Posterior vena cava (tissue), 2 donors: ENCODE measurements around the gene MRPL48. TPM values are rescaled to one million over a fixed set of nuclear protein-coding genes. Genes with fewer than 3 reads are reported as not detected.
A peak's percentile ranks its signal among the peaks of the same experiment; 100 is the strongest.
"Not testable (repeated sequence)": the region's sequence is repeated elsewhere in the genome, so short reads cannot be mapped to it uniquely, and the experiment has no call there.

Experiments
- DNase-seq: peaks from one replicate; pipeline ENCODE4 v3.0.0-alpha.2; 2020; ENCODE audit warnings: low spot score
- intact Hi-C, 2 donors: fragments of 100-400 bp; cut with DNase I; formaldehyde crosslinking; loops; one replicate each; pipeline versions ENCODE4 v1.14.1 to v1.14.2; 2022 to 2023
- long read RNA-seq, 2 donors: library from polyadenylated mRNA; unstranded; transcript quantifications; one replicate each; pipeline ENCODE4 v2.0.0, GENCODE V29; 2020 to 2021
- total RNA-seq, 2 donors: library from RNA; stranded (reverse); fragmentation: NEBNext Ultra II Directional; extraction: Animal tissue kit (Norgen Biotek cat#: 25700); gene quantifications; one replicate each; pipeline ENCODE4 v1.2.1, GENCODE V29; 2021
- donor health status: DM: yes; HTN: yes; CAD: no.
- donor health status: DM: yes; HTN: yes; CAD: no.

The MRPL48 gene
- 10 to 100 TPM; 15.8 to 17.1 TPM for total RNA-seq
- long read RNA-seq, donor 1, partial matches to known transcripts: 0 of 2 reads
- long read RNA-seq, donor 1, other reads (novel, unspliced or antisense): 0 of 2 reads
- long read RNA-seq, donor 2, transcript MRPL48-201 (8 exons, 1,536 nt): major isoform, 20 of 27 reads
- long read RNA-seq, donor 2, partial matches to known transcripts: 0 of 27 reads
- long read RNA-seq, donor 2, other reads (novel, unspliced or antisense): 2 of 27 reads

DNA sequence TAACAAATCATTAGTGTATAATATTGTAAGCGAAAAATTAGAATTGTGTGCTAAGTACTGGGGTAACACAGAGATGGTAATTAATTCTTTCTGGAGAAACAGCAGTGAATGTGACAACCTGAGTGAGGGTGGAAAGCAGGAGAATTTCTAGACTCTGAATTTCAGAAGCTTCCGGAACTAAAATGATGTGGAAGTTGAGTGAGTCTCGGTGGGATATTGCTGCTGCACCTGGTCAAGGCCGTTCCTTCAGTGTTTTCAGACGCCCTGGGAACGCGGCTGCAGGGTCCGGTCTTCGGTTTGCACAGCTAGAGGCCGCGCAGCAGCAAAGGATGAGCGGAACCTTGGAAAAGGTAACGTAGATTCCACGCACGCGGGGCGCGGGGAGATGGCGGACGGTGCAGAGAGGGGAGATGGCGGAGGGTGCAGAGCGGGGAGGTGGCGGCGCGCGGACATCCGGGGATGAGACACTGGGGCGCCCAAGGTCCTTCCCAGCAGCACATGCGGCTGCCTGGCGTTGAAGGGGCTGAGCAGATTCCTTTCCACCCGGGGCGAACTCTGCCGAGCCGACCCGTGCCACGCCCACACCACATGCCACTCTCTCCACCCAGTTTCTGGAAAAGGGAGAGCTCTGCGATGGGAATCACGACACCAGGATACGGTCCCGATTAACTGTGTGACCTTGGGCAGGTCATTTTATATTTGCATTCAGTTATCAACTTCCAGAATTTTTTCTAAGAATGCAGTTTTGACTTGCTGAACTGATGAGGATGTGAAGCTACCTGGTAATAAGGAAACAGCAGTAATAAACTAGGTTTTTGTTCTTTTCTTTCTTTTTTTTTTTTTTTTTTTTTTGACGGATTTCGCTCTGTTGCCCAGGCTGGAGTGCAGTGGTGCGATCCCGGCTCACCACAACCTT, at the start of gene MRPL48:
Gene MRPL48, plus strand, starts transcription at position 232 of the 916 bp plus-strand sequence. Its CDS starts 98 bp downstream, at position 330.
- intact Hi-C loops: no loop called here
- peak; percentile 98 for DNase-seq

DNA sequence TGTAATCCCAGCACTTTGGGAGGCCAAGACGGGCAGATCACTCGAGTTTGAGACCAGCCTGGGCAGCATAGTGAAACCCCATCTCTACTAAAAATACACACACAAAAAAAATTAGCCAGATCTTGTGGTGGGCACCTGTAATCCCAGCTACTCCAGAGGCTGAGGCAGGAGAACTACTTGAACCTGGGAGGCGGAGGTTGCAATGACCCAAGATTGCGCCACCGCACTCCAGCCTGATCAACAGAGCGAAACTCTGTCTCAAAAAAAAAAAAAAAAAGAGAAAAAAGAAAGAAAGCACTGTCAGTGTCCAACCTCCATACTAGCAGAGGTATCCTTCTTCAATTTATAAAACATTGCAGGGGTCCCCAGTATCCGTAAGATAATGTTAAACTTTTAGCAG, 44.6 kb upstream of the MRPL48 start:
- intact Hi-C loops: no loop called here
- DNase-seq: no peak

- intact Hi-C loops: no loop called here
- no peak for DNase-seq
Observed at GRCh38 chr11:73746701-73747100, 41.0 kb upstream of the MRPL48 start.

GRCh38 chr11:73747762-73748161, 39.9 kb upstream of the MRPL48 start:
- no peak for DNase-seq
- intact Hi-C loops: no loop called here

GRCh38 chr11:73748300-73748699, 39.4 kb upstream of the MRPL48 start:
- no peak for DNase-seq
- intact Hi-C loops: no loop called here

DNA sequence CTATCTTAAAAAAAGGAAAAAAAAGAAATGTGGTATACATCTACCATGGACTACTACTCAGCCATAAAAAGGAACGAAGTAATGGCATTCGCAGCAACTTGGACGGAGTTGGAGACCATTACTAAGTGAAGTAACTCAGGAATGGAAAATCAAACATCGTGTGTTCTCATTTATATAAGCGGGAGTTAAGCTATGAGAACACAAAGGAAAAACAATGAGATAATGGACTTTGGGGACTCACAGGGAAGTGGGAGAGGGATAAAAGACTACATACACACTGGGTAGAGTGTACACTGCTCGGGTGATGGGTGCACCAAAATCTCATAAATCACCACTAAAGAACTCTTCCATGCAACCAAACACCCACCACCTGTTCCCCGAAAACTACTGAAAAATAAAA, 38.6 kb upstream of the MRPL48 start:
- intact Hi-C loops: no loop called here
- no peak for DNase-seq

DNA sequence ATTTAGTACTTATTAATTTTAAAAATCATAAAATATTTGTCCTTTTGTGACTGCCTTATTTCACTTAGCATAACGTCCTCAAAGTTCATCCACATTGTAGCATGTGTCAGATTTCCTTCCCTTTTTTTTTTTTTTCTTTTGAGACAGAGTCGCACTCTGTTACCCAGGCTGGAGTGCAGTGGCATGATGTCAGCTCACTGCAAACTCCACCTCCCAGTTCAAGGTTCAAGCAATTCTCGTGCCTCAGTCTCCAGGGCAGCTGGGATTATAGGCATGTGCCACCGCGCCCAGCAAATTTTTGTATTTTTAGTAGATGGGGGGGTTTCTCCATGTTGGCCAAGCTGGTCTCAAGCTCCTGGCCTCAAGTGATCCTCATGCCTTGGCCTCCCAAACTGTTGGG, 37.4 kb upstream of the MRPL48 start:
- intact Hi-C loops: no loop called here
- DNase-seq: no peak

- DNase-seq, intact Hi-C loops: not testable (repeated sequence)
Observed at GRCh38 chr11:73750862-73751261, 36.8 kb upstream of the MRPL48 start.

DNA sequence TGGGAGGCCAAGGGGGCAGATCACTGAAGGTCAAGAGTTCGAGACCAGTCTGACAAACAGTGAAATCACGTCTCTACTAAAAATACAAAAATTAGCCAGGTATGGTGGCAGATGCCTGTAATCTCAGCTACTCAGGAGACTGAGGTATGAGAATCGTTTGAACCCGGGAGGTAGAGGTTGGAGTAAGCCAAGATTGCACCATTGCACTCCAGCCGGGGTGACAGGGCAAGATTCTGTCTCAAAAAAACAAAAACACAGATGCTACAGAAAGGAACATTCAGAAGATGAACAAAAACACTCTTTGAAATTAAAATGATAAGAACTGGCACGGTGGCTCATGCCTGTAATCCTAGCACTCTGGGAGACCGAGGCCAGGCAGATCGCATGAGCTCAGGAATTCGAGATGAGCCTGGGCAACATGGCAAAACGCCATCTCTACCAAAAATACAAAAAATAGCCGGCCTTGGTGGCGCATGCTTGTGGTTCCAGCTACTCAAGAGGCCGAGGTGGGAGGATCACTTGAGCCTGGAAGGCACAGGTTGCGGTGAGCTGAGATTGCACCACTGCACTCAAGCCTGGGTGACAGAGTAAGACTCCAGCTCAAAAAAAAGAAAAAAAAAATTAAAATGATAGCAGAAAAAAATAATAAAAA, 35.3 kb upstream of the MRPL48 start:
- intact Hi-C loops: no loop called here

GRCh38 chr11:73752903-73753302, 34.8 kb upstream of the MRPL48 start:
- intact Hi-C loops: no loop called here
- no peak for DNase-seq

More for the DNA sequence above, 35.3 kb upstream of the MRPL48 start:
- no peak for DNase-seq

DNA sequence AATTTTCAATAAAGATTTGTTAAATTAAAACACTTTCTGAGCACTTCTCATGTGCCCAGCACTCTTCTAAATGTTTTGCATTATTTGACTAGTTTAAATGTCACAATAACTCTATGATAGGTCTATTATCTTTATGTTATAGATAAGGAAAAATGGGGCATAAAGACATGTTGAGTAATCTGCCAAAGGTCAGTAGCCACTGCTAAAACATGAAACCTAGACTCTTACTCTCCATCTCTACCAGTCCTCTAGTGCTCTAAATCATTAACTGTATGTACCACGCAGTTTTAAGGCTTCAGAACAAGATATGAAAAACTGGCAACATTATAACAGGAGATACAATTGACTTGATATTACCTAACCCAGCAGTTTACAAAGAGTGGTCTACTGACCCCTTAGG, 33.7 kb upstream of the MRPL48 start:
- DNase-seq: no peak
- intact Hi-C loops: no loop called here

DNA sequence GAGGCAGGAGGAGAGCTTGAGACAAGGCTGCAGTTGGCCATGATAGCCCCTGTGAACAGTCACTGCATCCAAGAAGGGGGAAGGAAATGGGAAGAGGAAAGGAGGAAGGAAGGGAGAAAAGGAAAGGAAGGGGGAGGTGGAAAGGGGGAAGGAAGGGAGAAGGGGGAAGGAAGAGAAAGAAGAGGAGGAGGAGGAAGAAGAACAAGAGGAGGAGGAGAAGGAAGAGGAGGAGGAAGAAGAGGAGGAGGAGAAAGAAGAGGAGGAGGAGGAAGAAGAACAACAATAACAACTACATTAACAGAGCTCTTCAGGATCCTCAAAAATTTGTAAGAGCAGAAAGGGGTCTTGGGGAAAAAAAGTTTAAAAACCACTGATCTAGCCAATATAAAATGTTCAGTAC, 32.0 kb upstream of the MRPL48 start:
- no peak for DNase-seq
- intact Hi-C loops: no loop called here

- no peak for DNase-seq
- intact Hi-C loops: no loop called here
Observed at GRCh38 chr11:73757598-73757997, 30.1 kb upstream of the MRPL48 start.

DNA sequence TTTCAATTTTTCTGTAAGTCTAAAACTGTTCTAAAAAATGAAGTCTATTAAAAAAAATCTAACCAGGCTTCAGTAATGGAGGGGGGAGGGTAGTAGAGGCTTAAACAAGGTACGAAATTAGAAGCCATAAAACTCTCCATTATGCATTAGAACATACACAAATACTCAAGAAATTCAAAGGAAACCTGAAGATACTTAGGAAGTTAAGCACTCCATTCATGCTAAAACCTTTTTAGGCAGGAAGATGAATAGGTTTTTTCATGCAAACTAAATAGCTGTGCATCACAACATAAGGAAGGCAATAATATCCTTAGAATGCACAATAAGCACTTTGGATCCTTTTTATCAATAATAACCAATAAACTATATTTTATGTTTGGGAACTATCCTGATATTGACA, 29.2 kb upstream of the MRPL48 start:
- DNase-seq: no peak
- intact Hi-C loops: no loop called here

DNA sequence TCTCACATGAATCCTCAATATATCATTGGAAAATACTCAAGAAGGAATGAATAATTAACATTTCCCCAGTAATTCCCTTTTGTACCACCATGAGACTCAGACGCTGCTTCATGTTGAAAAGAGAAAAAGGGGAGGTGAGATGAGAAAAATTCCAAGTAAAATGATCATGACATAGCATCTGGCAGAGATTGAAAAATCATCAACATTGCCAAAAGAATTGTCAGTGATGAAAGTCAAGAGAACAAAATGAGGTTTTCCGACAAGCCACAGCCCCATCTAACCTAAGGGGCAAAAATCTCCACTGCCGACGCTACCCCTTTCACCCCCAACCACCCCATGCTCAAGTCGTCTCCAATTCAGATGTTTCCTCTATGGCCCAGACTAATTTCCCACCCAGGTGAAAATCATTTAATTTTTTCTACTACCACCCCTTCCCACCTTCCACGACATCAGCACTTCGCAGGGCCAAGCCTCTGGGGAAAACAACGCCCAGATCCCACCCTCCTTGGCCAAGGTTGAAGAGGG, 28.0 kb upstream of the MRPL48 start:
- intact Hi-C loops: no loop called here
- DNase-seq: no peak

GRCh38 chr11:73760135-73760678, 27.5 kb upstream of the MRPL48 start:
- intact Hi-C loops: no loop called here
- DNase-seq: peak; percentile 88

DNA sequence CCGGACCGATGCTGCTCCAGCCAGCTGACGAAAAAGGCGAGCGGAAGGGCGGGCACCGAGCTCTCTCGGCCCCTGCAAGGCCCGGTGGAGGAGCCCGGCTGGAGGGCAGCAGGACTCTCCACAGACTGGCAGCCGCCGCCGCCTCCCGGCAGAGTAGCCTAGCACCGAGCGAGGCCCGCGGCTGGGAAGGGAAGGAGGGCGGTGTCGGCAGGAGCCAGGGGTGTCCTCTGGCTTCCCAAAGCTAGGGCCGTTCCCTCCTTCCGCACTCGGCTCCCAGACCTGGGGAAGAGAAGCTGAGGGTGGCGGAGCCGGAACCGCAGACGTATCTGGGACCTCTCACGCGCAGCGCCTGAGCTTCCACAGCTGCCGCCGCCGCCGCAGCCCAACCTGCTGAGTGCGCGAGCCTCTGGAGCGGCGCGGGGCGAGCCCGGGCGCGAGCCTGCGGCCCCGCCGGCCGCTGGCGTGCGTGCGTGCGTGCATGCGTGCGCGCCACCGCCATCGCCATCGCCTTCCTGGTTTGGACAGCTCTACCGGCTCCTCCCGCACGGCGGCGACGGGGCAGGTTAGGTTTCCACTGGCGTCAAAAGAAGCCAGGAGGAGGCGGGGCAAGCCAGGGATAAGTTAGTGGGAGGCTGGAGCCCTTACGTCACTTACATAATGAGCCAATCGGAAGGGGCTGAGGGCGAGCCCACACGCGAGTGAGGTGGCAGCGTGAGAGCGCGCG, 26.8 kb upstream of the MRPL48 start, which contains the start of gene RAB6A:
Gene RAB6A, minus strand, starts transcription at position 396 of the 724 bp plus-strand sequence. CDS start 439 bp downstream, outside the sequence.
- intact Hi-C loops: no loop called here
- DNase-seq: peak; percentile 100

DNA sequence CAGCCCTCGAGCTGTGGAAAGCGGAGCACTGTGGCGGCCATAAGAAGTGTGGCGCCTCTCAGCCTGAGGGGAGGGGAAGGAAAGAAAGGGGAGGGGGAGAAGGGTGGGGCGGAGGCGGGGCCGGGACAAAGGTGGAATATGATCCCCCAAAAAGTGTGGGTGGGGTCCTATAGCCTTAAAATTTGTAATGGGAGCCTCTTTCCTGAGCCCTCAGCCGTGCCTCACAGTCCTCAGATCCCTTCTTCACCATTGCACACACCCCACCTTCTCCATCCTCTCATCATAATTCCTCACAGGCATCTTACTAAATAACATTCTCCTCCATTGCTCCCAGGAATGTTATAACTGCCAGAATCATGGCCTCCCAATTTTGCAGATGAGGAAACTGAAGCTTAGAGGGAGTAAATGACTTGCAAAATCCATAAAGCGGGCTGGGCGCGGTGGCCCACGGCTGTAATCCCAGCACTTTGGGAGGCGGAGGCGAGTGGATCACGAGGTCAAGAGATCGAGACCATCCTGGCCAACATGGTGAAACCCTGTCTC, 26.2 kb upstream of the MRPL48 start:
- intact Hi-C loops: no loop called here
- no peak for DNase-seq

- intact Hi-C loops: no loop called here
- DNase-seq: no peak
Observed at GRCh38 chr11:73762732-73763131, 24.9 kb upstream of the MRPL48 start.
